HG02981 (cell line): Measurements from ENCODE around the gene TMPRSS13.

Experiments used
- ATAC-seq: cut with Tn5 transposase; IDR thresholded peaks from one replicate; pipeline ENCODE4 v1.9.1; 2021; ENCODE audit warnings: mild to moderate bottlenecking, moderate library complexity; ENCODE audit not compliant: unreplicated experiment

Gene TMPRSS13

GRCh38 chr11:117857734-117858414 is 71.3 kb downstream of the TMPRSS13 start:
- ATAC-seq: no peak

- no peak for ATAC-seq
These were observed 73.1 kb downstream of the TMPRSS13 start for GRCh38 chr11:117855912-117856651.

- ATAC-seq: no peak
These were observed 73.9 kb downstream of the TMPRSS13 start for GRCh38 chr11:117855186-117855845.

- no peak for ATAC-seq
These were observed 76.9 kb downstream of the TMPRSS13 start for GRCh38 chr11:117852309-117852708.

- ATAC-seq: no peak
These were observed 77.3 kb downstream of the TMPRSS13 start for GRCh38 chr11:117851852-117852251.

GRCh38 chr11:117851106-117851505 is 78.1 kb downstream of the TMPRSS13 start:
- no peak for ATAC-seq
